Uterus (tissue), 4 donors: ENCODE measurements around the gene TCF12. TPM values are rescaled to one million over a fixed set of nuclear protein-coding genes. Genes with fewer than 3 reads are reported as not detected.
"Not testable (repeated sequence)": the region's sequence is repeated elsewhere in the genome, so short reads cannot be mapped to it uniquely, and the experiment has no call there.

Experiments used
- DNase-seq, 2 donors: peaks; one replicate each; pipeline ENCODE4 v3.0.0-alpha.2; 2019 to 2020
- H3K27ac ChIP-seq, 2 donors: fragments of 200-600 bp; sonication (generic); 1 replicate in 1 of 2; 2 replicates in 1 of 2; pipeline ENCODE4 v1.5.1; 2016 to 2018
- H3K27me3 ChIP-seq, 2 donors: fragments of 200-600 bp; sonication (generic); one replicate each; pipeline ENCODE4 v1.5.1; 2018 to 2019; ENCODE audit warnings: control low read depth in 1 of 2
- H3K36me3 ChIP-seq, 2 donors: fragments of 200-600 bp; sonication (generic); one replicate each; pipeline ENCODE4 v1.5.1; 2019; ENCODE audit warnings: control low read depth in 1 of 2
- H3K4me1 ChIP-seq, 2 donors: fragments of 200-600 bp; sonication (generic); one replicate each; pipeline ENCODE4 v1.5.1; 2018 to 2019; ENCODE audit warnings: control low read depth in 1 of 2
- H3K4me3 ChIP-seq, 2 donors: fragments of 200-600 bp; sonication (generic); 1 replicate in 1 of 2; 2 replicates in 1 of 2; pipeline ENCODE4 v1.5.1; 2018 to 2019; ENCODE audit warnings: mild to moderate bottlenecking in 1 of 2
- H3K9me3 ChIP-seq, 2 donors: fragments of 200-600 bp; sonication (generic); one replicate each; pipeline ENCODE4 v1.5.1; 2019; ENCODE audit warnings: control low read depth in 1 of 2
- CTCF ChIP-seq, 4 experiments: fragments of 200-600 bp in 2 of 4; fragments of 450-650 bp in 2 of 4; sonication (generic) in 2 of 4; IDR thresholded peaks; one replicate each; pipeline ENCODE4 v1.5.1; 2016 to 2019; ENCODE audit warnings: antibody characterized with exemption in 4 of 4, mild to moderate bottlenecking in 2 of 4, moderate library complexity in 1 of 4
- POLR2A ChIP-seq, 2 donors: fragments of 450-650 bp; IDR thresholded peaks; one replicate each; pipeline ENCODE4 v1.6.1; 2016; ENCODE audit warnings: antibody characterized with exemption in 2 of 2, mild to moderate bottlenecking in 1 of 2, moderate library complexity in 1 of 2
- intact Hi-C: fragments of 100-400 bp; cut with DNase I; formaldehyde crosslinking; loops from one replicate; pipeline ENCODE4 v1.15.1; 2023; ENCODE audit warnings: low total_unique reads
- total RNA-seq, 4 donors: library from RNA; depleted of rRNA in 3 of 4; stranded (reverse); fragments of >200 nt in 3 of 4; gene quantifications; one replicate each; pipeline versions ENCODE4 v1.1.0 to v1.2.4, GENCODE V29; 2014 to 2023
- donor health status: DM: yes; HTN: yes; CAD: no.

Gene TCF12
- total RNA-seq, 4 donors from 2014 or later: 109 to 361 (median 196) TPM

GRCh38 chr15:56996746-56997470 is 78.5 kb downstream of the TCF12 start:
- no peak overlapping the region for H3K27ac ChIP-seq
- no peaks in the 10 kb centered on the region for H3K27me3 ChIP-seq
- H3K4me3 ChIP-seq: no peak overlapping the region
- DNase-seq: no peak
- intact Hi-C loops: no loop called here
- H3K36me3 ChIP-seq: no peaks in the 10 kb centered on the region
- no peaks in the 10 kb centered on the region for H3K4me1 ChIP-seq
- H3K9me3 ChIP-seq: no peaks in the 10 kb centered on the region
- no peak for TF ChIP-seq CTCF (IDR thresholded peaks at IDR 0.05)
- TF ChIP-seq POLR2A (IDR thresholded peaks at IDR 0.05): no peak

GRCh38 chr15:57003418-57003817 is 85.0 kb downstream of the TCF12 start:
- intact Hi-C loops: no loop called here
- DNase-seq: no peak
- H3K9me3 ChIP-seq: no peaks in the 10 kb centered on the region
- TF ChIP-seq POLR2A (IDR thresholded peaks at IDR 0.05) (no peak), CTCF (IDR thresholded peaks at IDR 0.05) (no peak)
- no peaks in the 10 kb centered on the region for H3K27me3 ChIP-seq
- no peak overlapping the region for H3K4me3 ChIP-seq
- no peaks in the 10 kb centered on the region for H3K4me1 ChIP-seq
- H3K27ac ChIP-seq: no peak overlapping the region
- H3K36me3 ChIP-seq: no peaks in the 10 kb centered on the region

- H3K36me3 ChIP-seq: no peaks in the 10 kb centered on the region
- no peaks in the 10 kb centered on the region for H3K4me1 ChIP-seq
- DNase-seq: no peak
- H3K27ac ChIP-seq: no peak overlapping the region
- TF ChIP-seq CTCF (IDR thresholded peaks at IDR 0.05): no peak
- TF ChIP-seq POLR2A (IDR thresholded peaks at IDR 0.05): no peak
- H3K27me3 ChIP-seq: no peaks in the 10 kb centered on the region
- H3K4me3 ChIP-seq: no peak overlapping the region
- H3K9me3 ChIP-seq: no peaks in the 10 kb centered on the region
- intact Hi-C loops: no loop called here
These were observed 86.8 kb downstream of the TCF12 start for GRCh38 chr15:57005244-57005643.

- H3K27ac ChIP-seq, H3K4me3 ChIP-seq, H3K36me3 ChIP-seq, DNase-seq, intact Hi-C loops, H3K27me3 ChIP-seq, H3K9me3 ChIP-seq, H3K4me1 ChIP-seq: not testable (repeated sequence)
These were observed 89.4 kb downstream of the TCF12 start for GRCh38 chr15:57007797-57008196.

GRCh38 chr15:57010724-57011123 is 92.3 kb downstream of the TCF12 start:
- H3K27me3 ChIP-seq: no peaks in the 10 kb centered on the region
- no peak for TF ChIP-seq CTCF (IDR thresholded peaks at IDR 0.05)
- H3K36me3 ChIP-seq: no peaks in the 10 kb centered on the region
- H3K27ac ChIP-seq: no peak overlapping the region
- no peak overlapping the region for H3K4me3 ChIP-seq
- no peaks in the 10 kb centered on the region for H3K9me3 ChIP-seq
- intact Hi-C loops: no loop called here
- no peaks in the 10 kb centered on the region for H3K4me1 ChIP-seq
- no peak for DNase-seq

- DNase-seq: no peak
- TF ChIP-seq POLR2A (IDR thresholded peaks at IDR 0.05) (no peak), CTCF (IDR thresholded peaks at IDR 0.05) (no peak)
- no peaks in the 10 kb centered on the region for H3K9me3 ChIP-seq
- no peaks in the 10 kb centered on the region for H3K36me3 ChIP-seq
- no peaks in the 10 kb centered on the region for H3K4me1 ChIP-seq
- no peak overlapping the region for H3K27ac ChIP-seq
- H3K4me3 ChIP-seq: no peak overlapping the region
- H3K27me3 ChIP-seq: no peaks in the 10 kb centered on the region
- intact Hi-C loops: no loop called here
These were observed 94.1 kb downstream of the TCF12 start for GRCh38 chr15:57012556-57012955.

- H3K4me3 ChIP-seq, DNase-seq, H3K4me1 ChIP-seq, H3K36me3 ChIP-seq, intact Hi-C loops, H3K27me3 ChIP-seq, H3K9me3 ChIP-seq, H3K27ac ChIP-seq: not testable (repeated sequence)
These were observed 96.5 kb downstream of the TCF12 start for GRCh38 chr15:57014896-57015295.
